ENCODE results near the gene NAV2. TPM values are rescaled to one million over a fixed set of nuclear protein-coding genes. Genes with fewer than 3 reads are reported as not detected.

The NAV2 gene
- total RNA-seq, 1 donor from 2014 or later, result 33.2 TPM

Small RNAs within 50 kb of the gene (microRNA-seq; reads per million reads assigned to microRNA genes)
- gene MIR4694, result not detected
